Gastroesophageal sphincter (tissue), 3 donors: ENCODE measurements around the gene LPP.
A peak's percentile ranks its signal among the peaks of the same experiment; 100 is the strongest.

Experiments
- CTCF ChIP-seq, 4 experiments: fragments of 200-600 bp in 2 of 4; fragments of 450-650 bp in 2 of 4; sonication (generic) in 1 of 4; IDR thresholded peaks; one replicate each; pipeline ENCODE4 v1.5.1; 2017 to 2019; ENCODE audit warnings: antibody characterized with exemption in 4 of 4, mild to moderate bottlenecking in 2 of 4, moderate library complexity in 2 of 4
- EP300 ChIP-seq: sonication (generic); formaldehyde crosslinking; IDR thresholded peaks from one replicate; pipeline ENCODE4 v1.6.1; 2017; ENCODE audit warnings: antibody characterized with exemption, mild to moderate bottlenecking
- POLR2A ChIP-seq, 2 donors: fragments of 450-650 bp; IDR thresholded peaks; one replicate each; pipeline ENCODE4 v1.6.1; 2017; ENCODE audit warnings: antibody characterized with exemption in 2 of 2, mild to moderate bottlenecking in 2 of 2, moderate library complexity in 1 of 2
- POLR2AphosphoS5 ChIP-seq: sonication (generic); formaldehyde crosslinking; IDR thresholded peaks from one replicate; pipeline ENCODE4 v1.6.1; 2017; ENCODE audit warnings: antibody characterized with exemption

DNA sequence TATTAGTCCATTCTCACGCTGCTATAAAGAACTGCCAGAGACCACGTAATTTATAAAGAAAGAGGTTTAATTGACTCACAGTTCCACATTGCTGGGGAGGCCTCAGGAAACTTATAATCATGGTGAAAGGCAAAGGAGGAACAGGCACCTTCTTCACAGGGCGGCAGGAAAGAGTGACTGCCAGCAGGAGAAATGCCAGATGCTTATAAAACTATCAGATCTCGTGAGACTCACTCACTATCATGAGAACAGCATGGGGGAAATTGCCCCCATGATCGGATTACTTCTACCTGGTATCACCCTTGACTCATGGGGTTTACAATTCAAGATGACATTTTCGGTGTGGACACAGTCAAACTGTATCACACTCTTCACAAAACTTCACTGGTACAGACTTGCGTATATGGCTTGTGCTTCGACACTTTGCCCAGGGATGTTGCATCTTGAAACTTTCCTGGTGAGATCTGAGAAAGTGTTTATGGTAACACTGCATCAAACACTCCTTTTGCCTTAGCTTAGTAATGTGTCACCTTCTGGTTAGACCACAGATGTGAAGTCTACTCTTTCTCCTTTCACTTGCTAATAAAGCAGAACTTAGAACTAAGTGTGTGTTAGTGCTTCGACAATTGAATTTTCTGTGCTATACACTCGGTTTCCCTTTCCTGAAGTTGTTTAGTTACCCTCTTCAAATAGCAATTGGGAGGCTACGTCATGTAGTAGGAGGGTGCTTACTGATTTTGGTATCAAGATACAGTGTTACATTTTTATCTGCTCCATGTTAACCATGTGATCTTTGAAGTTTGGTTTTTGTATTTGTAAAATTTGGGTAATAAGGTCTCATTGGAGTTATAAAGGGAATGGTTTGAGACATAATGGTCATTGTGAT is 185.7 kb downstream of the LPP start:
- TF ChIP-seq POLR2A (IDR thresholded peaks at IDR 0.05) (no peak), CTCF (IDR thresholded peaks at IDR 0.05) (no peak), EP300 (no peak), POLR2AphosphoS5 (peak; percentile 4)
